HEK293 (cell line): ENCODE data around the gene RPS6KA2.

Experiments
- CTCF ChIA-PET: fragments of 350-600 bp; formaldehyde crosslinking; extraction: SDS; loops from one replicate; lab custom pipeline; 2021; ENCODE audit warnings: antibody characterized with exemption; lab: Yijun Ruan, JAX
- POLR2A ChIA-PET: fragments of 300-600 bp; formaldehyde crosslinking; extraction: SDS; loops from one replicate; lab custom pipeline; 2020; ENCODE audit warnings: antibody characterized with exemption, inconsistent platforms; lab: Yijun Ruan, JAX
- H3K27ac ChIP-seq: fragments of 200-500 bp; sonication (Bioruptor generic); 2 replicates; pipeline ENCODE4 v1.5.1; 2014; ENCODE audit warnings: low read depth, low read length, control low read depth, inconsistent platforms; ENCODE audit errors: extremely low read depth
- H3K36me3 ChIP-seq, 2 experiments: fragments of 200-500 bp in 1 of 2; sonication (Bioruptor generic) in 1 of 2; 1 replicate in 1 of 2; 2 replicates in 1 of 2; pipeline ENCODE4 v1.5.1; 2014 to 2017; ENCODE audit warnings: inconsistent platforms in 2 of 2, low read length in 2 of 2; ENCODE audit not compliant: control insufficient read depth in 2 of 2, insufficient read depth in 1 of 2
- H3K4me1 ChIP-seq: fragments of 200-500 bp; sonication (Bioruptor generic); 2 replicates; pipeline ENCODE4 v1.5.1; 2014; ENCODE audit warnings: mild to moderate bottlenecking, low read length, inconsistent platforms; ENCODE audit not compliant: control insufficient read depth, insufficient read depth
- H3K4me3 ChIP-seq: 2 replicates; pipeline ENCODE4 v1.5.1; 2011; ENCODE audit warnings: low read depth, mild to moderate bottlenecking, control low read depth, low read length, moderate library complexity
- H3K9me3 ChIP-seq: fragments of 200-500 bp; sonication (Bioruptor generic); 2 replicates; pipeline ENCODE4 v1.5.1; 2014; ENCODE audit warnings: low read depth, low read length, inconsistent platforms; ENCODE audit not compliant: control insufficient read depth, insufficient read depth
- EGR2 ChIP-seq: fragments of 450-650 bp; formaldehyde crosslinking; IDR thresholded peaks from 2 replicates; pipeline ENCODE4 v1.5.1; 2016; ENCODE audit warnings: low read depth, missing biosample characterization, missing genetic modification characterization
- KLF16 ChIP-seq: fragments of 450-650 bp; formaldehyde crosslinking; IDR thresholded peaks from 2 replicates; pipeline ENCODE4 v1.5.1; 2017; ENCODE audit warnings: missing biosample characterization, missing genetic modification characterization
- RBAK ChIP-seq: fragments of 450-650 bp; formaldehyde crosslinking; IDR thresholded peaks from 2 replicates; pipeline ENCODE4 v1.5.1; 2016; ENCODE audit warnings: missing biosample characterization, missing genetic modification characterization
- SP2 ChIP-seq: fragments of 450-650 bp; formaldehyde crosslinking; IDR thresholded peaks from 2 replicates; pipeline ENCODE4 v1.5.1; 2016; ENCODE audit warnings: missing biosample characterization, missing genetic modification characterization
- TCF7L2 ChIP-seq: IDR thresholded peaks from 2 replicates; pipeline ENCODE4 v1.6.1; 2011; ENCODE audit warnings: low read depth, mild to moderate bottlenecking, inconsistent platforms, low read length, moderate library complexity, borderline replicate concordance
- ZBTB21 ChIP-seq: fragments of 450-650 bp; formaldehyde crosslinking; IDR thresholded peaks from 2 replicates; pipeline ENCODE4 v1.5.1; 2017; ENCODE audit warnings: missing biosample characterization, missing genetic modification characterization
- ZNF221 ChIP-seq: fragments of 450-650 bp; formaldehyde crosslinking; IDR thresholded peaks from 2 replicates; pipeline ENCODE4 v1.5.1; 2017; ENCODE audit warnings: missing biosample characterization, missing genetic modification characterization, borderline replicate concordance
- ZNF23 ChIP-seq: fragments of 450-650 bp; formaldehyde crosslinking; IDR thresholded peaks from 2 replicates; pipeline ENCODE4 v1.5.1; 2016; ENCODE audit warnings: missing biosample characterization, missing genetic modification characterization, borderline replicate concordance
- ZNF311 ChIP-seq: fragments of 450-650 bp; formaldehyde crosslinking; IDR thresholded peaks from 2 replicates; pipeline ENCODE4 v1.5.1; 2017; ENCODE audit warnings: missing biosample characterization, missing genetic modification characterization, borderline replicate concordance
- ZNF354C ChIP-seq: fragments of 450-650 bp; formaldehyde crosslinking; IDR thresholded peaks from 2 replicates; pipeline ENCODE4 v1.5.1; 2016; ENCODE audit warnings: missing biosample characterization, missing genetic modification characterization, low read depth, borderline replicate concordance
- ZNF555 ChIP-seq: fragments of 450-650 bp; formaldehyde crosslinking; conservative IDR thresholded peaks from 2 replicates; pipeline ENCODE4 v1.5.1; 2017; ENCODE audit warnings: missing biosample characterization, mild to moderate bottlenecking, missing genetic modification characterization, inconsistent platforms
- ZNF596 ChIP-seq: fragments of 450-650 bp; IDR thresholded peaks from 2 replicates; pipeline ENCODE4 v1.5.0; 2018; ENCODE audit warnings: missing biosample characterization, mild to moderate bottlenecking, missing genetic modification characterization, moderate library complexity
- ZNF600 ChIP-seq: fragments of 450-650 bp; formaldehyde crosslinking; IDR thresholded peaks from 2 replicates; pipeline ENCODE4 v1.5.1; 2016; ENCODE audit warnings: missing biosample characterization, missing genetic modification characterization
- ZNF792 ChIP-seq: fragments of 450-650 bp; formaldehyde crosslinking; IDR thresholded peaks from 2 replicates; pipeline ENCODE4 v1.5.1; 2016; ENCODE audit warnings: missing biosample characterization, missing genetic modification characterization
- ZNF837 ChIP-seq: fragments of 450-650 bp; formaldehyde crosslinking; IDR thresholded peaks from 2 replicates; pipeline ENCODE4 v1.5.1; 2016; ENCODE audit warnings: missing biosample characterization, missing genetic modification characterization
- TF ChIP-seq, protein P1 (sequence below): sonication (generic); formaldehyde crosslinking; IDR thresholded peaks from 2 replicates; pipeline ENCODE4 v1.8.1; 2022; ENCODE audit warnings: mild to moderate bottlenecking, moderate library complexity, missing genetic modification reagents
- TF ChIP-seq, protein P2 (sequence below): fragments of 450-650 bp; formaldehyde crosslinking; IDR thresholded peaks from 2 replicates; pipeline ENCODE4; 2016; ENCODE audit warnings: missing biosample characterization, missing genetic modification characterization
- TF ChIP-seq, protein P3 (sequence below): fragments of 450-650 bp; formaldehyde crosslinking; IDR thresholded peaks from 2 replicates; pipeline ENCODE4 v1.5.1; 2016; ENCODE audit warnings: missing biosample characterization, missing genetic modification characterization, borderline replicate concordance
- TF ChIP-seq, protein P4 (sequence below): fragments of 450-650 bp; formaldehyde crosslinking; optimal IDR thresholded peaks from 2 replicates; pipeline ENCODE3; 2016; ENCODE audit warnings: missing biosample characterization, mild to moderate bottlenecking, missing genetic modification characterization

The RPS6KA2 gene

DNA sequence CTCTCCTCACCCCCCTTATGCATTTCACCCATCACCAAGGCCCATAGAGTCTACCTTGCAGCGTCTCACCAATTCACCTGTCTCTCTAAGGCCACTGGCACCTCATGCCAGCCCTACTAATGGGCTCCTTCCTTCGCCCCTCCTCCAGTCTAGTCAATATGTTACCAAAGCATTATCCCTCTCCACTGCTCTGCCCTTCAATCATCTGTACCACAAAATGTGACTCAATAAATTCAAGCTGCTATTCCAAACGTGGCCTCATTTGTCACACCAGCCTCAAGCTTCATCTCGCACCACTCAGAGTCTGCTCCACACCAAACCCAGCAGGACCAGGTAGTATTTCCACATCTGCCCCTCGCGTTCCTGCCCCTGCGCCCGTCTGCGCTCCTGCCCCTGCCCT lies 21.8 kb upstream of the RPS6KA2 start:
- Histone ChIP-seq H3K4me3 (no peak overlapping the region), H3K9me3 (no peaks in the 10 kb centered on the region), H3K36me3 (no peaks in the 10 kb centered on the region), H3K27ac (no peak overlapping the region), H3K4me1 (no peaks in the 10 kb centered on the region)
- no peak for TF ChIP-seq ZNF23
- no peak for TF ChIP-seq ZNF792 (tag by site-specific recombination)
- TF ChIP-seq EGR2 (tag by site-specific recombination) = no peak
- no peak for TF ChIP-seq ZNF596 (tag by site-specific recombination)
- no peak for TF ChIP-seq ZNF555
- TF ChIP-seq ZNF600 = no peak
- no peak for TF ChIP-seq ZNF837
- no peak for TF ChIP-seq ZNF221
- no peak for TF ChIP-seq ZNF354C (tag by site-specific recombination)
- TF ChIP-seq ZBTB21 = no peak
- TF ChIP-seq TCF7L2 = no peak
- no peak for TF ChIP-seq KLF16
- TF ChIP-seq RBAK (tag by site-specific recombination) = no peak
- TF ChIP-seq, protein P1, sequence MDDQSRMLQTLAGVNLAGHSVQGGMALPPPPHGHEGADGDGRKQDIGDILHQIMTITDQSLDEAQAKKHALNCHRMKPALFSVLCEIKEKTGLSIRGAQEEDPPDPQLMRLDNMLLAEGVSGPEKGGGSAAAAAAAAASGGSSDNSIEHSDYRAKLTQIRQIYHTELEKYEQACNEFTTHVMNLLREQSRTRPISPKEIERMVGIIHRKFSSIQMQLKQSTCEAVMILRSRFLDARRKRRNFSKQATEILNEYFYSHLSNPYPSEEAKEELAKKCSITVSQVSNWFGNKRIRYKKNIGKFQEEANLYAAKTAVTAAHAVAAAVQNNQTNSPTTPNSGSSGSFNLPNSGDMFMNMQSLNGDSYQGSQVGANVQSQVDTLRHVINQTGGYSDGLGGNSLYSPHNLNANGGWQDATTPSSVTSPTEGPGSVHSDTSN (CRISPR knock-in tag) = no peak
- TF ChIP-seq ZNF311 (tag by site-specific recombination) = no peak
- TF ChIP-seq, protein P2, sequence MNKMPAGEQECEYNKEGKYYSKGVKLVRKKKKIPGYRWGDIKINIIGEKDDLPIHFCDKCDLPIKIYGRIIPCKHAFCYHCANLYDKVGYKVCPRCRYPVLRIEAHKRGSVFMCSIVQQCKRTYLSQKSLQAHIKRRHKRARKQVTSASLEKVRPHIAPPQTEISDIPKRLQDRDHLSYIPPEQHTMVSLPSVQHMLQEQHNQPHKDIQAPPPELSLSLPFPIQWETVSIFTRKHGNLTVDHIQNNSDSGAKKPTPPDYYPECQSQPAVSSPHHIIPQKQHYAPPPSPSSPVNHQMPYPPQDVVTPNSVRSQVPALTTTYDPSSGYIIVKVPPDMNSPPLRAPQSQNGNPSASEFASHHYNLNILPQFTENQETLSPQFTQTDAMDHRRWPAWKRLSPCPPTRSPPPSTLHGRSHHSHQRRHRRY (tag by site-specific recombination) = no peak
- TF ChIP-seq, protein P3, sequence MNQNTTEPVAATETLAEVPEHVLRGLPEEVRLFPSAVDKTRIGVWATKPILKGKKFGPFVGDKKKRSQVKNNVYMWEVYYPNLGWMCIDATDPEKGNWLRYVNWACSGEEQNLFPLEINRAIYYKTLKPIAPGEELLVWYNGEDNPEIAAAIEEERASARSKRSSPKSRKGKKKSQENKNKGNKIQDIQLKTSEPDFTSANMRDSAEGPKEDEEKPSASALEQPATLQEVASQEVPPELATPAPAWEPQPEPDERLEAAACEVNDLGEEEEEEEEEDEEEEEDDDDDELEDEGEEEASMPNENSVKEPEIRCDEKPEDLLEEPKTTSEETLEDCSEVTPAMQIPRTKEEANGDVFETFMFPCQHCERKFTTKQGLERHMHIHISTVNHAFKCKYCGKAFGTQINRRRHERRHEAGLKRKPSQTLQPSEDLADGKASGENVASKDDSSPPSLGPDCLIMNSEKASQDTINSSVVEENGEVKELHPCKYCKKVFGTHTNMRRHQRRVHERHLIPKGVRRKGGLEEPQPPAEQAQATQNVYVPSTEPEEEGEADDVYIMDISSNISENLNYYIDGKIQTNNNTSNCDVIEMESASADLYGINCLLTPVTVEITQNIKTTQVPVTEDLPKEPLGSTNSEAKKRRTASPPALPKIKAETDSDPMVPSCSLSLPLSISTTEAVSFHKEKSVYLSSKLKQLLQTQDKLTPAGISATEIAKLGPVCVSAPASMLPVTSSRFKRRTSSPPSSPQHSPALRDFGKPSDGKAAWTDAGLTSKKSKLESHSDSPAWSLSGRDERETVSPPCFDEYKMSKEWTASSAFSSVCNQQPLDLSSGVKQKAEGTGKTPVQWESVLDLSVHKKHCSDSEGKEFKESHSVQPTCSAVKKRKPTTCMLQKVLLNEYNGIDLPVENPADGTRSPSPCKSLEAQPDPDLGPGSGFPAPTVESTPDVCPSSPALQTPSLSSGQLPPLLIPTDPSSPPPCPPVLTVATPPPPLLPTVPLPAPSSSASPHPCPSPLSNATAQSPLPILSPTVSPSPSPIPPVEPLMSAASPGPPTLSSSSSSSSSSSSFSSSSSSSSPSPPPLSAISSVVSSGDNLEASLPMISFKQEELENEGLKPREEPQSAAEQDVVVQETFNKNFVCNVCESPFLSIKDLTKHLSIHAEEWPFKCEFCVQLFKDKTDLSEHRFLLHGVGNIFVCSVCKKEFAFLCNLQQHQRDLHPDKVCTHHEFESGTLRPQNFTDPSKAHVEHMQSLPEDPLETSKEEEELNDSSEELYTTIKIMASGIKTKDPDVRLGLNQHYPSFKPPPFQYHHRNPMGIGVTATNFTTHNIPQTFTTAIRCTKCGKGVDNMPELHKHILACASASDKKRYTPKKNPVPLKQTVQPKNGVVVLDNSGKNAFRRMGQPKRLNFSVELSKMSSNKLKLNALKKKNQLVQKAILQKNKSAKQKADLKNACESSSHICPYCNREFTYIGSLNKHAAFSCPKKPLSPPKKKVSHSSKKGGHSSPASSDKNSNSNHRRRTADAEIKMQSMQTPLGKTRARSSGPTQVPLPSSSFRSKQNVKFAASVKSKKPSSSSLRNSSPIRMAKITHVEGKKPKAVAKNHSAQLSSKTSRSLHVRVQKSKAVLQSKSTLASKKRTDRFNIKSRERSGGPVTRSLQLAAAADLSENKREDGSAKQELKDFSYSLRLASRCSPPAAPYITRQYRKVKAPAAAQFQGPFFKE (tag by site-specific recombination) = no peak
- no peak for TF ChIP-seq SP2 (tag by site-specific recombination)
- TF ChIP-seq, protein P4, sequence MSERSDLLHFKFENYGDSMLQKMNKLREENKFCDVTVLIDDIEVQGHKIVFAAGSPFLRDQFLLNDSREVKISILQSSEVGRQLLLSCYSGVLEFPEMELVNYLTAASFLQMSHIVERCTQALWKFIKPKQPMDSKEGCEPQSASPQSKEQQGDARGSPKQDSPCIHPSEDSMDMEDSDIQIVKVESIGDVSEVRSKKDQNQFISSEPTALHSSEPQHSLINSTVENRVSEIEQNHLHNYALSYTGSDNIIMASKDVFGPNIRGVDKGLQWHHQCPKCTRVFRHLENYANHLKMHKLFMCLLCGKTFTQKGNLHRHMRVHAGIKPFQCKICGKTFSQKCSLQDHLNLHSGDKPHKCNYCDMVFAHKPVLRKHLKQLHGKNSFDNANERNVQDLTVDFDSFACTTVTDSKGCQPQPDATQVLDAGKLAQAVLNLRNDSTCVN = no peak
- ChIA-PET CTCF (interaction anchor here (0.6 kb wide), 1 partner anchor 994 kb away, joined by 4 read pairs; no protein-coding TSS in a partner anchor), POLR2A (no interaction called here)
